HAP-1 (cell line): Measurements from ENCODE around the gene NFILZ.

Experiments used
- DNase-seq, 2 experiments: peaks; one replicate each; pipeline ENCODE4 v3.0.0-alpha.2; 2016 to 2020; ENCODE audit warnings: low spot score in 2 of 2
- H3K27me3 ChIP-seq: fragments of 250-450 bp; sonication (Bioruptor Pico); 2 replicates; pipeline ENCODE4 v1.5.1; 2020; ENCODE audit warnings: low read depth, mild to moderate bottlenecking, moderate library complexity
- H3K36me3 ChIP-seq: fragments of 250-450 bp; sonication (Bioruptor Pico); replicated peaks from 2 replicates; pipeline ENCODE4 v1.5.1; 2020; ENCODE audit warnings: mild to moderate bottlenecking
- H3K4me1 ChIP-seq: fragments of 250-450 bp; sonication (Bioruptor Pico); 2 replicates; pipeline ENCODE4 v1.5.1; 2020; ENCODE audit warnings: mild to moderate bottlenecking
- H3K4me3 ChIP-seq: fragments of 250-450 bp; sonication (Bioruptor Pico); 2 replicates; pipeline ENCODE4 v1.5.1; 2020; ENCODE audit warnings: mild to moderate bottlenecking, moderate library complexity
- H3K9me3 ChIP-seq: fragments of 250-450 bp; sonication (Bioruptor Pico); 2 replicates; pipeline ENCODE4 v1.5.1; 2020; ENCODE audit warnings: mild to moderate bottlenecking, moderate library complexity
- in situ Hi-C: fragments of 300-500 bp; cut with MboI; formaldehyde crosslinking; loops from 3 replicates; pipeline ENCODE4 v1.14.3; 2020; ENCODE audit warnings: low sequenced_read_pairs, inconsistent platforms, mixed read lengths

NFILZ gene

GRCh38 chr19:8641908-8642547 is 11.6 kb downstream of the NFILZ start:
- peak; percentile 16 to 39 for DNase-seq
- Histone ChIP-seq H3K9me3 (no peaks in the 10 kb centered on the region), H3K36me3 (no peaks in the 10 kb centered on the region), H3K27me3 (no peaks in the 10 kb centered on the region), H3K4me1 (no peaks in the 10 kb centered on the region), H3K4me3 (no peak overlapping the region)
- in situ Hi-C loops: no loop called here

DNA sequence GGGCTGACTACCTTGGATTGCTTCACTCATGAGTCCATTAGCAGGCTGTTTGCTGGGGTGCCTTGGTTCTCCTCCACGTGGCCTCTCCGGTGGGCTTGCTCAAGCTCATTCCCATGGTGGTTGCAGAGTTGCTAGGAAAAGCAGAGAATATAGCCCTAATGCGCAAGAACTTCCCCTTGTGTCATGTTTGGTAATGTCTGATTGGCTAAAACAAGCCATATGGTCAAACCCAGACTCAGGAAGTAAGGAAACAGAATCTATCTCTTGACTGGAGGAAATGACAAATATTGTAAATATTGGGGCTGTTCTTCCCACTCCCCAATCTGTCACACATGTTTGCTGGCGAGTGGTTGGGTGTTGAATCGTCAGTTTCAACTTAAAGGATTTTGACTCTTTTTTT is 12.1 kb downstream of the NFILZ start:
- no peaks in the 10 kb centered on the region for H3K4me1 ChIP-seq
- H3K27me3 ChIP-seq: no peaks in the 10 kb centered on the region

GRCh38 chr19:8643860-8644653 is 13.6 kb downstream of the NFILZ start:
- H3K4me3 ChIP-seq: no peak overlapping the region
- no peaks in the 10 kb centered on the region for H3K9me3 ChIP-seq
- H3K4me1 ChIP-seq: no peaks in the 10 kb centered on the region
- H3K36me3 ChIP-seq: no peaks in the 10 kb centered on the region
- DNase-seq: no peak
- peaks cover 5% of the 10 kb centered on the region for H3K27me3 ChIP-seq
- in situ Hi-C loops: no loop called here

More for the DNA sequence above, 12.1 kb downstream of the NFILZ start:
- in situ Hi-C loops: no loop called here
- DNase-seq: no peak
- Histone ChIP-seq H3K9me3 (no peaks in the 10 kb centered on the region), H3K4me3 (no peak overlapping the region), H3K36me3 (no peaks in the 10 kb centered on the region)

- no peak for DNase-seq
- in situ Hi-C loops: no loop called here
Observed at GRCh38 chr19:8648240-8648639, 17.8 kb downstream of the NFILZ start.

DNA sequence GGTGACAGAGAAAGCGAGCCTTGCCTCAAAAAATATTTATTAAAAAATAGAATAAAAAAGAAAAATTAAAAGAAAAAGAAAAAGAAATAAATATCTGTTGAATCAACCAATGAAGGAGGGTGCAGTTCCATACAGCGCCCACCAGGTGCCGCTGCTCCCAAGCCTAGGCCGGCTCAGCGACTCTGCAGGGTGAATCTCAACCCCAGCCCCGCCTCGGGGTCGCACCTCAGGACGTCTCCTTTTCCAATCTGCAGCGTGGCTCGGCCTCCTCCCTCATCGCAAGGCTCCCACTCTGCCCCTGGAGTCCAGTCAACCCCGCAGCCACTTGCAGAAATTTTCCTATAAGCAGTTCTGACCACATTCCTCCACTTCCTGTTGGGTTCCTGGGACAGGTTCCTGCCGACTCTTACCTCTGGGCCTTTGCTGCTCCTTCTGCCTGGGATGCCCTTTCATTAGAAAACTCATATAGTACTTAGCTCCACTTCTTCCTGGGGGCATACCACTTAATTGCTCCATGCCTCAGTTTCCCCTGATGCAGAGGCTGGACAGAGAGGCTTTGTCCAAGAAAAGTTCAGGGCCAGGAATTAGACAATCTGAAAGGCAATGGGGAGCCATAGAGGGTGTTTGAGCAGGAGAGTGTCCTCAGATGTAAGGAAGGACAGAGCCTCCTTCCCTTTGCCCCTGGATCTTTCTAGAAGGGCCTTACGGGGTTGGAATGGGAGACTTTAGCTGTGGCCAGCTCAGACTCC is 24.3 kb downstream of the NFILZ start:
- no peak overlapping the region for H3K4me3 ChIP-seq

More at GRCh38 chr19:8648240-8648639, 17.8 kb downstream of the NFILZ start:
- H3K9me3 ChIP-seq: no peaks in the 10 kb centered on the region
- H3K27me3 ChIP-seq: peaks cover 18% of the 10 kb centered on the region
- H3K4me3 ChIP-seq: no peak overlapping the region
- no peaks in the 10 kb centered on the region for H3K4me1 ChIP-seq
- no peaks in the 10 kb centered on the region for H3K36me3 ChIP-seq

DNA sequence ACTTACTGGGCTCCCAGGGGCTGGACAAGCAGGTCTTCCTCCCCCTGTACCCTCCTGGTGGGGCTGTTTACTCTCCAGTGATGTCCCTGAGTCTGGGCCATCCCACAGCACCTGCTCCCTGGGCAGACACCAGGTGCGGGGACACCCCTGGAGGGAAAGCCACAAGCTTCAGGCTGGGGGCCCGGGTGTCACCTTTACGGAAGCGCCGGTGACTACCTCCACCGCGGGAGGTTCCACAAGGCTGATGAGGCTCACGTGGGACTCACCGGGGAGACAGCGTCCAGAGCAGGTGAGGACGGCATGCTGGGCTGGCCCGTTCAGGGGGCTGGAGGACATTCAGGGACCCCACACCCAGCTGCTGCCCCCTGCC is 24.9 kb downstream of the NFILZ start:
- no peak overlapping the region for H3K4me3 ChIP-seq
- peaks cover 6% of the 10 kb centered on the region; the same call in 1 of the 2 replicates for H3K27me3 ChIP-seq
- in situ Hi-C loops: loop anchor here (10.0 kb wide), 1 partner anchor 429 kb away; the partner anchor contains the start of gene OR1M1
- no peaks in the 10 kb centered on the region for H3K36me3 ChIP-seq
- H3K4me1 ChIP-seq: no peaks in the 10 kb centered on the region
- no peaks in the 10 kb centered on the region for H3K9me3 ChIP-seq
- DNase-seq: no peak

More for the DNA sequence above, 24.3 kb downstream of the NFILZ start:
- in situ Hi-C loops: loop anchor here (10.0 kb wide), 1 partner anchor 430 kb away; the partner anchor contains the start of gene OR1M1
- Histone ChIP-seq H3K27me3 (peaks cover 10% of the 10 kb centered on the region; the same call in 1 of the 2 replicates), H3K4me1 (no peaks in the 10 kb centered on the region), H3K36me3 (no peaks in the 10 kb centered on the region), H3K9me3 (no peaks in the 10 kb centered on the region)
- DNase-seq: peak; percentile 49 to 80

DNA sequence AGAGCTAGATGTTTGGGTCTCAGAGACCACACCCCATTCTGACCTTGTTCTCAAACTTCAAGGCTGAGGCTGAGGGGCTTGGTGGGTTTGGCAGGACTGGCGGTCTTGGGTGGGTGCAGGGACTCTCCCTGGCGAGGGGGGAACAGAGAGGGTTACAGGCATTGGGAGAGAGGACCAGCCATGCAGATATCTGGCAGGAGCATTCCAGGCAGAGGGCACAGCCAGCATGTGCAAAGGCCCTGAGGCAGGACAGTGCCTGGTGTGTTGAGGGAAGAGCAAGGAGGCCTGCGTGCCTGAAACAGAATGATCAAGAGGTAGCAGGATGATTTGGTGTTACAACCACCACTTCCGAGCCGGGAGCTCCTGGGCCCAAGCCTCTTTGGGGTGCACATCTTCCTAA is 27.4 kb downstream of the NFILZ start:
- Histone ChIP-seq H3K36me3 (no peaks in the 10 kb centered on the region), H3K4me3 (no peak overlapping the region), H3K4me1 (no peaks in the 10 kb centered on the region), H3K9me3 (no peaks in the 10 kb centered on the region), H3K27me3 (no peaks in the 10 kb centered on the region)
- DNase-seq: no peak
- in situ Hi-C loops: loop anchor here (10.0 kb wide), 1 partner anchor 427 kb away; the partner anchor contains the start of gene OR1M1

- Histone ChIP-seq H3K27me3 (no peaks in the 10 kb centered on the region), H3K9me3 (no peaks in the 10 kb centered on the region), H3K4me3 (no peak overlapping the region), H3K4me1 (no peaks in the 10 kb centered on the region), H3K36me3 (no peaks in the 10 kb centered on the region)
- DNase-seq: no peak
- in situ Hi-C loops: loop anchor here (10.0 kb wide), 1 partner anchor 425 kb away; the partner anchor contains the start of gene OR1M1
Observed at GRCh38 chr19:8659905-8660304, 29.5 kb downstream of the NFILZ start.

- in situ Hi-C loops: no loop called here
- DNase-seq: no peak
- Histone ChIP-seq H3K27me3 (no peaks in the 10 kb centered on the region), H3K4me1 (no peaks in the 10 kb centered on the region), H3K4me3 (no peak overlapping the region), H3K9me3 (no peaks in the 10 kb centered on the region), H3K36me3 (no peaks in the 10 kb centered on the region)
Observed at GRCh38 chr19:8662263-8662662, 31.8 kb downstream of the NFILZ start.

DNA sequence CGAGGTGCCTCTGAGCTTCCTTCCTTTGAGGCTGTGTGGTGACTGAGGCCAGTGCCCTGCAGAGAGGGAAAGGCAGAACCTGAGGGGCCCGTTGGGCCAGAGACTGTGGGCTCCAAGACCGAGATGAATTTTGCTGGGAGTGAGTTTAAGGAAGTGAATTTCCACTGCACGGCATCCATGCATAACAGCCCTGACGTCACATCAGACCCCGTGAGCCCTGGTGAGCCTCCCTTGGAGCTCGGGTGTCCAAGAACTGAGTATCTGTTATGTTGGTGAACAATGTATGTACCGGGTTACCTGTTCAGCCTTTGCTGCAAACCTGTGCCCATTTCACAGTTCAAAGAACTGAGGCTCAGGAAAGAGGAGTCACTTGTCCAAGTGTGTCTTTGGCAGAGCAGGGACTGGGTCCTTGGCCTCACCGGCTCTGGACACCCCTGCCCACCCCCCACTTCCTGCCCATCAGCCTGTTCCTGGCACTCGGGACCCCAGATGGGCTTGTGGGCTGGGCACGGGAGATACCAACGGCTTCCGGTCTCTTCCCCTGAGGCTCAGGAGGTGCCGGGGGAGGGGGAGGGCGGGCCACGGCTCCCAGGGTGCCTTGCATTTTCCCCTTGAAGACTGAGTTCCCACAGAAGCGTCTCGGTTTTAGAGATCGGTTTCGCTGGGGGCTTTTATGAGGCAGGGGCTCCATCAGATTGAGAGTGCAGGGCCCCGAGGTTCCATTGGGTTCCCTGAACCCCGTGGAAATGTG is 33.7 kb downstream of the NFILZ start:
- Histone ChIP-seq H3K27me3 (no peaks in the 10 kb centered on the region), H3K36me3 (no peaks in the 10 kb centered on the region), H3K4me1 (no peaks in the 10 kb centered on the region), H3K9me3 (no peaks in the 10 kb centered on the region), H3K4me3 (no peak overlapping the region)
- no peak for DNase-seq
- in situ Hi-C loops: no loop called here

DNA sequence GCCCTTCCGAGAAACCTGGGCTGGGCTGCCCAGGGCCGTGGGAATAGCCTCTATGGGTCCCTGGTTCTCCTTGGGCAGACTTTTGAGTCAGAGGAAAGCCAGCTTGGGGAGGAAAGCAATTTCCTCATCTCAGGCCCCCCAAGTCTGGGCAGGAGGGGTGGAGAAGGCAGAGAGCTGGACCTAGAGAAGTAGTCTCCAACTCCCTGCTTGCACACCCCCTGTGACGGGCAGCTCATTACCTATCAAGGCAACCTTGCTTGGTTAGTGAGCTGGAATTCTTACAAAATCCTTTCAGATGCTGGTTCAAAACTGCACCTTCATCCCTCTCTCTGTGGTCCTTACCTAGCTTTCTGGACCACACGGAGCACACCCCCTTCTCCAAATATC is 34.2 kb downstream of the NFILZ start:
- no peak for DNase-seq
- H3K4me1 ChIP-seq: no peaks in the 10 kb centered on the region
- H3K27me3 ChIP-seq: no peaks in the 10 kb centered on the region
- in situ Hi-C loops: no loop called here
- H3K9me3 ChIP-seq: no peaks in the 10 kb centered on the region
- no peak overlapping the region for H3K4me3 ChIP-seq
- H3K36me3 ChIP-seq: no peaks in the 10 kb centered on the region

DNA sequence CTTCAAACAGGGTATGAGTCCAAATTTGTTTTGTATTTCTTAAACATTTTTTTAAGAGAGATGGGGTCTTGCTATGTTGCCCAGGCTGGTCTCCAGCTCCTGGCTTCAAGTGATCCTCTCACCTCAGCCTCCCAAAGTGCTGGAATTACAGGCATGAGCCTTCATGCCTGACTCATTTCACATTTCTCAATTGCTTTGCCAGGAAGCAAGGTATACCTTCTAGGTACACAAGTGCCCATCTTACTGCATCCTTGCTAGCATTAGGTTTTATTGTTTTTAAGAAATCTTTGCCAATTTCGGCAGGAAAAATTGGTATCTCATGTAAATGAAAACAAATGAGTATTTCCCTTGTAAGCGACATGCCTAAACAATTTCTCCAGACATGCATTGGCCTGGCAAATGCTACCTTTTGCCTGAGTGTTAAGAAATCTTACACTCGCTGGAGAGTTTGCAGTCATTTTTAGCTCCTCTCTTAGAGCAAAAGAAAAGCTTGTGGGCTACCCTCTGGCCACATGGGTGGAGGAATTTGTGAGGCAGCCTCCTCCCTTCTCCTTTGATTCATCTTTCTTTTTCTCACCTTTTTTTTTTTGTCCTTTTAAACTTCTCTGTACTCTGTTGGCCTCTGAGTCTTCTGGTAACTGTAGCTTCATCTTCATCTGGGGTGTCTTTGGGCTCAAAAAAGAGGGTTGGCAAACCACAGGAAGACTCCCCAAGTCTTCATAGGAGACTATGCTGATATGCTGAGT is 35.2 kb downstream of the NFILZ start:
- Histone ChIP-seq H3K4me1 (no peaks in the 10 kb centered on the region), H3K9me3 (no peaks in the 10 kb centered on the region), H3K27me3 (no peaks in the 10 kb centered on the region), H3K36me3 (no peaks in the 10 kb centered on the region), H3K4me3 (no peak overlapping the region)
- DNase-seq: no peak
- in situ Hi-C loops: no loop called here
